Muscle layer of colon (tissue), 2 donors: Measurements from ENCODE around the gene TAS1R3.

ENCODE experiments used
- H3K27ac ChIP-seq: one replicate; pipeline ENCODE4 v1.7.0; 2013; ENCODE audit warnings: low read depth, mild to moderate bottlenecking, low read length, moderate library complexity
- H3K27me3 ChIP-seq, 2 donors: one replicate each; pipeline ENCODE4 v1.7.0; 2013; ENCODE audit warnings: low read length in 2 of 2, mild to moderate bottlenecking in 2 of 2; ENCODE audit not compliant: insufficient read depth in 2 of 2, control insufficient read depth in 1 of 2
- H3K36me3 ChIP-seq: one replicate; pipeline ENCODE4 v1.7.0; 2013; ENCODE audit warnings: mild to moderate bottlenecking, low read length; ENCODE audit not compliant: insufficient read depth
- H3K4me1 ChIP-seq: one replicate; pipeline ENCODE4 v1.7.0; 2013; ENCODE audit warnings: mild to moderate bottlenecking, low read length; ENCODE audit not compliant: insufficient read depth
- H3K4me3 ChIP-seq, 2 donors: one replicate each; pipeline ENCODE4 v1.7.0; 2013; ENCODE audit warnings: low read length in 2 of 2, low read depth in 1 of 2, mild to moderate bottlenecking in 1 of 2, moderate library complexity in 1 of 2
- H3K9ac ChIP-seq: one replicate; pipeline ENCODE4 v1.7.0; 2013; ENCODE audit warnings: low read length
- H3K9me3 ChIP-seq: one replicate; pipeline ENCODE4 v1.7.0; 2013; ENCODE audit warnings: mild to moderate bottlenecking, low read length
- donor health status: abdominal sarcoma.
- donor health status: Adenocarcinoma of cecum.

The TAS1R3 gene

DNA sequence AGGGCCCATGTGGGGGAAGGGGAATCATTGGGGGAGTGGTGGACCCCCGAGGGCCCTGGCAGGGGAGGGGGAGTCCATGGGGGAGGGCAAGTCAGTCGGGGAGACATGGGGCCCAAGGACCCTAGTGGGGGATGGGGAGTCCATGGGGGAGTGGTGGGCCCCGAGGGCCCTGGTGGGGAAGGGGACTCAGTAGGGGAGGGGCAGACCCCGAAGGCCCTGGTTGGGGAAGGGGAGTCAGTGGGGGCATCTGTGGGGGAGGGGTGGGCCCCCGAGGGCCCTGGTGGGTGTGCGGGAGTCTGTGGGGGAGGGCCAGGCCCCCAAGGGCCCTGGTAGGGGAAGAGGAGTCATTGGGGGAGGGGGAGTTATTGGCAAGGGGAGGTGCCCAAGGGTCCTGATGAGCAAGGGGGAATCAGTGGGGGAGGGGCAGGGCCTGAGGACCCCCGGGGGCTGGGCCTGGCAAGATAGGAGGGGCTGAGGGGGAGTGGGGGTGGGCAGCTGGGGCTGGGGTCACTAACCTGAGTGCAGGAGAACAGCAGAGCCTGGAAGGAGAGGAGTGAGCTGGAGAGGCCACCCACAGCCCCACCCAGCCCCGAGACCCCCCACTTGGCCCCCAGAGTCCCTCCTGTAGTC lies 25.2 kb downstream of the TAS1R3 start:
- no peak overlapping the region for H3K9ac ChIP-seq
- H3K4me1 ChIP-seq = peaks cover 46% of the 10 kb centered on the region
- no peaks in the 10 kb centered on the region for H3K9me3 ChIP-seq
- peaks cover 18% of the 10 kb centered on the region for H3K36me3 ChIP-seq
- peaks cover 0 to 10% of the 10 kb centered on the region in 2 donors for H3K27me3 ChIP-seq
- H3K4me3 ChIP-seq = peak overlapping the region; percentile 20 to 87
- H3K27ac ChIP-seq = peak overlapping the region; percentile 46

DNA sequence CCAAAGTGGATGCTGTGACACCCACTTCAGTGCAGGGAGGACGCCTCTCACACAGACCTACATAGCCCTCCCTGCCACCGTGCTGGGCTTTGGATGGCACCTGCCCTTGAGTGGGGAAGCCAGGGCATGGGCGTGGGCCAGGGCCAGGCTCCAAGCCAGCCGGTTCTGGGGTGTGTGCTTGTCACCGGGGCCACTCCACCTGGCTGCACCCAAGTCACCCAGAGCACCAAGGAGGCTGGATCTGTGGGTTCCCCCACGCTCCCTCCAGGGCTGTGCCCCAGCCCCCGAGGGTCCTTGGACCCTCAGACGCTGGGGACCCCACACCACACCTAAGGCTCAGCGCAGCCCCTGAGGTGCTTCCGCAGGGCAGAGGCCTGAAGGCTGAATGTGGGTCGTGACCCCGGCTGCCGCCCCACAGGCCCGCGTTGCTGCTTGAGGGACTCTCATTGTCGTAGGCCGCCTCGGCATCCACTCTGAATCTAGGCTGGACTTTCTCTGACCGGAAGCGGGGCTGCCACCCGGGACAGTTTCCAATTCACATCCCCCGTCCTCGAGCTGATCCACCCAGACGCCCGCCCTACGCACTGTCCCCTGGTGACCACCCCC lies 25.8 kb downstream of the TAS1R3 start:
- H3K4me1 ChIP-seq = peaks cover 48% of the 10 kb centered on the region
- H3K4me3 ChIP-seq = peak overlapping the region; percentile 50 to 87
- peak overlapping the region; percentile 46 for H3K27ac ChIP-seq
- peaks cover 18% of the 10 kb centered on the region for H3K36me3 ChIP-seq
- peaks cover 0 to 10% of the 10 kb centered on the region in 2 donors for H3K27me3 ChIP-seq
- H3K9me3 ChIP-seq = no peaks in the 10 kb centered on the region
- peak overlapping the region; percentile 61 for H3K9ac ChIP-seq

GRCh38 chr1:1357871-1358432 lies 26.9 kb downstream of the TAS1R3 start:
- peaks cover 41% of the 10 kb centered on the region for H3K4me1 ChIP-seq
- peaks cover 7% of the 10 kb centered on the region for H3K36me3 ChIP-seq
- H3K27me3 ChIP-seq = peaks cover 0 to 8% of the 10 kb centered on the region in 2 donors
- peak overlapping the region; percentile 46 for H3K27ac ChIP-seq
- H3K4me3 ChIP-seq = peak overlapping the region; percentile 50 to 87
- H3K9ac ChIP-seq = peak overlapping the region; percentile 61
- H3K9me3 ChIP-seq = no peaks in the 10 kb centered on the region

DNA sequence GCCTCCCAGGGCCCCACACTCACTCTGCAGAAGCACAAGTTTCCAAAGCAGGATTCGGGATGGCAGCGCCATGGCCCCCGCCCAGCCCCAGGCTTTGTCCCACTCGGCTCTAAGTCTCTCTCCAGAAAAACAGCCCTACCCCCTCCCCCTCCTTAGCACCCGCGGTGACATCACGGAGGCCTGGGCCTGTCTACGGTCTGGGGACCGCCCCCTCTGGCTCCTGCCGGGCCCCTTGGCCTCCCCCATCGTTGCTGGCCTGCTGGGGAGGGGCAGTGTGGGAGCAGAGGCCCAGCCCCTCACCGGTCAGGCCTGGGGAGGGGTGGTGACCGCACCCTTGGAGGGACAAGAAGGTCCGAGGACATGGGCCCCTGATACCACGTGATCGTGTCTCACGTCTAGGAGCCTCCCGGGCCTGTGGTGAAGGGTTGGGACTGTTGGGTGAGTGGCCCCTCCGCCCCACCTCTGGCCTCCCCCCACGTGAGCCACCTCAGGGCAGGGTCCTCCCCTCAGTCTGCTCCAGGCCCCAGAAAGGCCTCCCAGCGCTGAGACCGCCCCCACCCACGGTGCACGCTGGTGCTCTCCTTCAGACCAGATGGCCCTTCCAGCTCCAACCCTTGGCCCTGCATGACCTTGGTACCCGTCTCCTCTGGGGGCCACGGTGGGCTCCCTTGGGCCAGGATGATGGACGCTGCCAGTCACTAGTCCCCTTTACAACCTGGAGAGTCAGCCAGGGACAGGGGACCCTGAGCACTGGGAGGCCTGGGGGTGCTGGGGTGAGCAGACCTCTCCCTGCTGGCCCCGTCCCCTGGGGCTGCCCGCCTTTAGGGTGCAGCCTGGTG lies 27.6 kb downstream of the TAS1R3 start, which contains the start of gene MXRA8:
TSS of gene MXRA8 (minus strand) at position 123 of the 839 bp plus-strand sequence. CDS start at position 72, 51 bp downstream.
- Histone ChIP-seq H3K9ac (peak within 1 kb of the TSS; percentile 61), H3K27ac (peak within 1 kb of the TSS; percentile 46), H3K9me3 (no peaks in the 10 kb centered on the region), H3K4me1 (peaks cover 41% of the 10 kb centered on the region), H3K36me3 (peaks cover under 1% of the 10 kb centered on the region), H3K27me3 (peaks cover 0 to 4% of the 10 kb centered on the region in 2 donors), H3K4me3 (peak within 1 kb of the TSS; percentile 50 to 87)

DNA sequence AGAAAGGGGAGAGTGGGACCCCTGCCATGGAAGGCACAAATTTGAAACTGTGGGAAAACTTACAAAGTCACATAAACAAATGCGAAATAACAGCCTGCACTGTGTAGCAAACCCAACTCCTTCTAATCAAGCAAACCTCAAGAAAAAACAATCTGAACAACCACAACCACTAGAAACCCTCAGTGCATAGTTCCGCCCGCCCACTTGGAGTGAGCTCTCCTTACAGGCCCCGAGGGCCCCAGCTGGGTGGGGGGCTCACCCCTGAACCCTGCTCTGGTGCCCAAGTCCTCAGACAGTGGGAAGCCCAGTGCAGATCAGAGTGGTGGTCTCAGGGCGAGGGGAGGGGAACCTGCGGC lies 28.2 kb downstream of the TAS1R3 start:
- Histone ChIP-seq H3K9ac (no peak overlapping the region), H3K4me1 (peaks cover 36% of the 10 kb centered on the region), H3K27ac (peak overlapping the region; percentile 46), H3K4me3 (no peak overlapping the region), H3K27me3 (peaks cover 0 to 4% of the 10 kb centered on the region in 2 donors), H3K9me3 (no peaks in the 10 kb centered on the region), H3K36me3 (no peaks in the 10 kb centered on the region)

GRCh38 chr1:1359664-1360468 lies 28.8 kb downstream of the TAS1R3 start:
- Histone ChIP-seq H3K27me3 (peaks cover 0 to 4% of the 10 kb centered on the region in 2 donors), H3K27ac (peak overlapping the region; percentile 46), H3K4me1 (peaks cover 36% of the 10 kb centered on the region), H3K9ac (no peak overlapping the region), H3K9me3 (no peaks in the 10 kb centered on the region), H3K36me3 (no peaks in the 10 kb centered on the region), H3K4me3 (no peak overlapping the region)

DNA sequence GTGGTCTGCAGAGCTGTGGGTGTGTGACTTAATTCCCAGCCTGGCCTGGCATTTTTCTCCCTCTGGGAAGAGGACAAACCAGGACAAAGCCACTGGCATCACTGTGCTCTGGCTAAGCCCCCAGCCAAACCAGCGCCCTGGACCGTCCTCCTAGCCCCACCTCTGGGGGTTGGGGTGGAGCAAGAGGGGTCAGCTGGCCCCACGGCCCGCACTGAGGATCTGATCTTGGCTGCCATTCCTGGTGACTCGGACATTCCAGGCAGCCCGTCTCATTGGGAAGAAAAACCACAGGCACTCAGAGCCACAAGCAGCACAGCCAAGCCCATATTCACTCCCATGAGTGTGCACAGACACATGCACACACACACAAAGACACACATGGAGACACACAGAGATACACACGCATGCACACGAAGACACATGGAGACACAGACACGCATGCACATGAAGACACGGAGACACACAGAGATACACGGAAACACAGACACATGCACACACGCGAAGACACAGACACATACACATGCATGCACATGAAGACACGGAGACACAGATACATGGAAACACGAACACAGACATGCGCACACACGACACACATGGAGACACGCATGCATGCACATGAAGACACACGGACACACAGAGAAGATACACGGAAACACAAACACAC lies 29.6 kb downstream of the TAS1R3 start:
- peaks cover 36% of the 10 kb centered on the region for H3K4me1 ChIP-seq
- H3K9ac ChIP-seq = no peak overlapping the region
- no peak overlapping the region for H3K4me3 ChIP-seq
- H3K27me3 ChIP-seq = peaks cover 0 to 4% of the 10 kb centered on the region in 2 donors
- H3K27ac ChIP-seq = peak overlapping the region; percentile 46
- no peaks in the 10 kb centered on the region for H3K9me3 ChIP-seq
- no peaks in the 10 kb centered on the region for H3K36me3 ChIP-seq

DNA sequence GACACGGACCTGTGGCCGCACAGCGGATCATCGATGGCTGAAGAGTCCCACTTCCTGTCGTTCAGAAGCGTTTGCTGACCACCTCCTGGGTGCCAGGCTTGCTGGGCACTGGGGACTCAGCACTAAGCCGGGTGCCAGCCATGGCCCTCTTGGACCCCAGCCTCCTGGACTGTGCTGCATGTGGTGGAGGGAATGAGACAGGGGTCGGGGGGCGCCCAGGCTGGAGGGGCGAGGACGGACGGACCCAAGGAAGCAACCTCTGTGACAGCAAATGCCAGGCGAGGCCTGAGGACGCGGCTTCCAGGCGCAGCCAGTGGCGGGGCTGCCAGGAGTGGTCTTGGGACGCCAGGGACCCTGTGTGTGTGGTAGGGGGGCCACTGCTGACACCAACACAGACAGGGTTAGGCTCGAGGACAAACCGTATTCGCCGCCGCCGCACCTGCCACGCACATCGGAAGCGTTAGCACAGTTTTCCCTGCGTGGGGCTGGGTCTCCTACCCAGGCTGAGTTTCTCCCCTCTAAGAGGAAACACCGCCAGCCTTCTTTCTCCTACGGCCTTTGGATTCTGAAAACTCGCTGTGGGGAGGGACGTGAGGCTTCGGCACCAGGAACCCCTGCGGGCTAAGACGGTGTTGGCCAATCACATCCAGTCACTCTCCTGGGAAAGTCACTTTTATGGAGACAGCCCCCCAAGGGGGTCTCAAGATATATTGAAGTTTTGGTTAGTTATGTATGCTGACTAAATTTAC lies 30.3 kb downstream of the TAS1R3 start:
- no peaks in the 10 kb centered on the region for H3K36me3 ChIP-seq
- peak overlapping the region; percentile 43 for H3K27ac ChIP-seq
- no peak overlapping the region for H3K9ac ChIP-seq
- peaks cover 36% of the 10 kb centered on the region for H3K4me1 ChIP-seq
- peaks cover 0 to 4% of the 10 kb centered on the region in 2 donors for H3K27me3 ChIP-seq
- H3K4me3 ChIP-seq = no peak overlapping the region
- no peaks in the 10 kb centered on the region for H3K9me3 ChIP-seq

- H3K4me1 ChIP-seq = peaks cover 36% of the 10 kb centered on the region
- H3K9ac ChIP-seq = no peak overlapping the region
Measured at GRCh38 chr1:1361982-1362423, 30.9 kb downstream of the TAS1R3 start.

GRCh38 chr1:1364266-1364665 lies 33.2 kb downstream of the TAS1R3 start:
- H3K27me3 ChIP-seq = no peaks in the 10 kb centered on the region
- no peaks in the 10 kb centered on the region for H3K9me3 ChIP-seq

More at GRCh38 chr1:1361982-1362423, 30.9 kb downstream of the TAS1R3 start:
- Histone ChIP-seq H3K4me3 (no peak overlapping the region), H3K36me3 (no peaks in the 10 kb centered on the region), H3K27ac (peak overlapping the region; percentile 43), H3K27me3 (peaks cover 0 to 4% of the 10 kb centered on the region in 2 donors), H3K9me3 (no peaks in the 10 kb centered on the region)

More at GRCh38 chr1:1364266-1364665, 33.2 kb downstream of the TAS1R3 start:
- Histone ChIP-seq H3K4me1 (peaks cover 28% of the 10 kb centered on the region), H3K36me3 (no peaks in the 10 kb centered on the region), H3K4me3 (no peak overlapping the region), H3K27ac (no peak overlapping the region), H3K9ac (no peak overlapping the region)
